Measurements from ENCODE around the gene NPC1. TPM values are rescaled to one million over a fixed set of nuclear protein-coding genes. Genes with fewer than 3 reads are reported as not detected.

NPC1 gene
- total RNA-seq, 1 donor from 2014 or later: 36.5 TPM

DNA sequence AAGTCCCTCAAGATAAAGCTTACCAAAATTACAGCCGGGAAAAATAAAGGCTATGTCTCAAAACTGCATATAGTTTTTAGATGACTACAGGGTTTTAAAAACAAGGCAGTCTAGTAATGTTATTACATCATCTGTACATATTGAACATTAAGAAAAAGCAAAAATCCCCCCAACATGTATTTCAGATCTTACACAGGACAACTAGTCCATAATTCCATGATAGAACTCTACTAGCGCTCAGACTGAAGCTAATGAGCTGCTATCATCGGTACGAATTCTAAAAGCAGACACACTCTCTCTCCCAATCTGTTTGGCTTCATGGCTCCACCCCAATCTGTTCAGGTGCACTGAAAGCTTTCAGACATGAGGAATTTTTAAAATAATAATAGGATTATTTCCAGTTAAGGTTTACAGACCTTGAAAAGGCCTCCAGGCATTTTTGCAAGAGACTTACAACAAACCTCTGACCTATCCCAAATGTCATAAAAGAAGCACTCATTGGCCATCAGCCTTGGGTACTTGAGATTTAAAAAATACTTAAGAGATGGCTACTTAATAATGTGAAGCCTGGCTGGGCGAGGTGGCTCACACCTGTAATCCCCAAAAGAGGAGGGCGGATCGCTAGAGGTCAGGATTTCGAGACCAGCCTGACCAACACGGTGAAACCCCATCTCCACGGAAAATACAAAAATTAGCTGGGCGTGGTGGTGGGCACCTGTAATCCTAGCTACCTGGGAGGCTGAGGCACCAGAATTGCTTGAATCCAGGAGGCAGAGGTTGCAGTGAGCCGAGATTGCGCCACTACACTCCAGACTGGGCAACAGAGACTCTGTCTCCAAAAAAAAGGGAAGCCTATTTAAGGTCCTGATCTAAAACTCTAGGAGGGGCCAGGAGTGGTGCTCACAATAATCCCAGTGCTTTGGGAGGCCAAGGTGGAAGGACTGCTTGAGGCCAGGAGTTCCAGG is 2.0 kb downstream of the NPC1 start:
- ATAC-seq (ENCODE audit: low read depth) (no peak), DNase-seq (no peak)
- peaks cover 38% of the 10 kb centered on the region for H3K4me1 Mint-ChIP-seq
- no peak overlapping the region for H3K27ac Mint-ChIP-seq
- ChIA-PET CTCF (interaction anchor here (0.6 kb wide), 1 partner anchor 68 kb away, joined by 3 read pairs; no protein-coding TSS in a partner anchor), POLR2A (interaction anchor here (1.6 kb wide), 1 partner anchor 80 kb away, joined by 9 read pairs; no protein-coding TSS in a partner anchor)
- peaks cover 16% of the 10 kb centered on the region for H3K36me3 Mint-ChIP-seq (ENCODE audit: low read depth)
- TF ChIP-seq, protein P1, sequence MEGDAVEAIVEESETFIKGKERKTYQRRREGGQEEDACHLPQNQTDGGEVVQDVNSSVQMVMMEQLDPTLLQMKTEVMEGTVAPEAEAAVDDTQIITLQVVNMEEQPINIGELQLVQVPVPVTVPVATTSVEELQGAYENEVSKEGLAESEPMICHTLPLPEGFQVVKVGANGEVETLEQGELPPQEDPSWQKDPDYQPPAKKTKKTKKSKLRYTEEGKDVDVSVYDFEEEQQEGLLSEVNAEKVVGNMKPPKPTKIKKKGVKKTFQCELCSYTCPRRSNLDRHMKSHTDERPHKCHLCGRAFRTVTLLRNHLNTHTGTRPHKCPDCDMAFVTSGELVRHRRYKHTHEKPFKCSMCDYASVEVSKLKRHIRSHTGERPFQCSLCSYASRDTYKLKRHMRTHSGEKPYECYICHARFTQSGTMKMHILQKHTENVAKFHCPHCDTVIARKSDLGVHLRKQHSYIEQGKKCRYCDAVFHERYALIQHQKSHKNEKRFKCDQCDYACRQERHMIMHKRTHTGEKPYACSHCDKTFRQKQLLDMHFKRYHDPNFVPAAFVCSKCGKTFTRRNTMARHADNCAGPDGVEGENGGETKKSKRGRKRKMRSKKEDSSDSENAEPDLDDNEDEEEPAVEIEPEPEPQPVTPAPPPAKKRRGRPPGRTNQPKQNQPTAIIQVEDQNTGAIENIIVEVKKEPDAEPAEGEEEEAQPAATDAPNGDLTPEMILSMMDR (IDR thresholded peaks at IDR 0.05): no peak
- H3K9me3 Mint-ChIP-seq: no peaks in the 10 kb centered on the region
- H3K27me3 Mint-ChIP-seq: no peaks in the 10 kb centered on the region
- H3K4me3 Mint-ChIP-seq: peak overlapping the region; percentile 5
- intact Hi-C loops (cut with micrococcal nuclease): no loop called here

DNA sequence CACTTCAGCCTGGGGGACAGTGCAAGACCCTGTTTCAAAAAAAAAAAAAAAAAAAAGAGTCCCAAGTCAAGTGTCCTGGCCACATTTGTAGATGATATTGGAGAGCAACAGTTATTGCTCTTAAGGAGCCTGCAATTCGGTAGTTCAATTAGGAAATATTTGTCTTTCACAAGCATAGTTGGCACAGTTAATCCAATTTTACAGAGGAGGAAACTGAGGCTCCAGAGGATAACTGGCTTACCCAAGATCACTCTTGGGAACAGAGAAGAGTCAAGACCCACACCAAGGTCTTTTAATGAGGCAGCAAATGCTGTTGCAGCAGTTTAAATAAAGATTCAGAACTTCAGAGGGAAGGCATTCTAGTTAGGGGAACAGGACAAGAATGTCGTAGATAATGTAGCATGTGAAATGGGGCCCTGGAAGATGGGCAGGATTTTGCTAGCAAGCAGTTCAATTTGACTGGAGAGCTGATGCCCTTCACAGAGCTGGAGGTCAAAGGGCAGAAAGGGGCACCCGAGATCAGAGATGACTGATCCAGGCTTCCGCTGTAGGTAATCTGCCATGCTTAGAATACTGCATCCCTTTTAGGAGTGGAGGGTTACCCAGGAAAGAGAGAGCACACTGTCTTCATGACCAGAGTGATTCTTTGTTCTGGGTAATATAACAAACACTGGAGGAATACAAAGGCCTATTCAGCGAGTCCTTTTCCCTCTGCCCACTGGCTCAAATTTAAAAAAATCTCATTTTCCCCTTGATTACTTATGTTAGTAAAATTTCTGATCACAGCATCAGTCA is 3.0 kb downstream of the NPC1 start:
- DNase-seq (no peak), ATAC-seq (ENCODE audit: low read depth) (no peak)
- no peaks in the 10 kb centered on the region for H3K9me3 Mint-ChIP-seq
- H3K4me3 Mint-ChIP-seq: no peak overlapping the region
- H3K27me3 Mint-ChIP-seq: no peaks in the 10 kb centered on the region
- peaks cover 20% of the 10 kb centered on the region for H3K36me3 Mint-ChIP-seq (ENCODE audit: low read depth)
- H3K4me1 Mint-ChIP-seq: peaks cover 46% of the 10 kb centered on the region
- ChIA-PET POLR2A (no interaction called here), CTCF (no interaction called here)
- H3K27ac Mint-ChIP-seq: no peak overlapping the region
- intact Hi-C loops (cut with micrococcal nuclease): no loop called here
- TF ChIP-seq, protein P1 (IDR thresholded peaks at IDR 0.05): no peak

DNA sequence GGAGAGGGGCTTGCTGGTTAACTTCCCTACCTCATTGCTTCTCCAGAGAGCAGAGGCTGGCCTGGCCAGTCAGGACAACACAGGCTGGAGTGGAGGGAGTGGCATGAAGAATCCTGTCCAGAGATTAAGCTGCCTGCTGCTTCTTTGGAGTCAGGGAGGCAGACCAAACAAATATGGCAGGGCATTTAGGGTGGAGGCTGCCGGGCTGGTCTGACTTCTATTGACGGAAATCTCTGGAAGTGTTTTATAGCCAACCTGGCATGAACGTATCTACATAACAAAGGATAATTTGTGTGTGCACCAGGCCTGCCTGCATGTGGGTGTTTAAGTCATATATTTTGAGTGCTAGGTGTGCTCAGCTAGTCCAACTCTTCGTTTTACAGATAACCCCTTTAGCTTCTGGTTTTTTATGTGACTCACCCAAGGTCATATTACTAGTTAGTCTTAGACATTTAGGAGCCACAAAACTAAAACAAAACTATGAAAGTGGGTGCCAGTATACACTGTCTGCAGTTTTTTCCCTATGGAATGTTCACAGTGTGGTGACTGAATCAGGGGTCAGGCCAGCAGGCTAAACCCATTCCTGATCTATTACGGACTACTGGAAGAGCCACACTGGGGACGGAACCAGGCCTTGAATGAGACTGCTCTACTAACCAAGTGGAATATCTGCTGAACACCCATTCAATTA is 5.5 kb downstream of the NPC1 start:
- H3K4me1 Mint-ChIP-seq: peaks cover 38% of the 10 kb centered on the region
- intact Hi-C loops (cut with micrococcal nuclease): no loop called here
- ChIA-PET POLR2A (no interaction called here), CTCF (interaction anchor here (1.4 kb wide), 1 partner anchor 65 kb away, joined by 3 read pairs; no protein-coding TSS in a partner anchor)
- H3K27ac Mint-ChIP-seq: no peak overlapping the region
- DNase-seq (no peak), ATAC-seq (ENCODE audit: low read depth) (no peak)
- TF ChIP-seq, protein P1 (IDR thresholded peaks at IDR 0.05): no peak
- no peak overlapping the region for H3K4me3 Mint-ChIP-seq
- peaks cover 25% of the 10 kb centered on the region for H3K36me3 Mint-ChIP-seq (ENCODE audit: low read depth)
- no peaks in the 10 kb centered on the region for H3K27me3 Mint-ChIP-seq
- no peaks in the 10 kb centered on the region for H3K9me3 Mint-ChIP-seq

DNA sequence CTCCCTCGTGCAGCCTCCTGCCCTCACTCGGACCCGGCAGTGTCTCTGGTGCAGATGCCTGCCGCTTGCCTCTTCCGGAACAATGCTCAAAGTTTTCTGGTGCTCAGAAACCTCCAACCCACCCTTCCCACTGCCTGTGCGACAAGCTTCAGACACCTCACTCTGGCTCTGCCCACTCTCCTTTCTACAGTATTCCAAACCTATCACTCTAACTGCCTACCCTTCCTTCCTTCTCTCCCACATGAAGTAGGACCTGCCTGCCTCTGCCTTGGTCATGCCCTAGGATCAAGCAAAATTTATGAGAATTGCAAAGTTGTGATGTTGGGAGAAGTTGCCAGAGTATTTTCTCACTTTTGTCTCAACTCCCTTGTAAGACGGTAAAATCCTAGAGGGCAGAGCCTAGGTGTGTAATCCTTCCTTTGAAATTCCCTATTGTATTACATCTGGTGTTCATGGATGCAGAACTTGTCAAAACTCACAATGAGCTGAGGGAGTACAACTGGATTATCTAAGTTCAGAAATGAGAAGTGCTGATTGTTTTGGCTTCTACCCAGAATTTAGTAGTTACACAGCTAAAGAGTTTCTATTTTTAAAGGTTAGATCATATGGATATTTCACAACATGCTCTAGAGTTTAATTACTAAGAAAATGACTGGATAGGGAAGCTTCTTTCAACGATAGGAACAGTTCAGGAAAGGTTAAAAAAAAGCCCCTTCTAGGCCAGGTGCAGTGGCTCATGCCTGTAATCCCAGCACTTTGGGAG is 7.2 kb downstream of the NPC1 start:
- peaks cover 34% of the 10 kb centered on the region for H3K4me1 Mint-ChIP-seq
- no peak for ATAC-seq (ENCODE audit: low read depth)
- H3K27ac Mint-ChIP-seq: no peak overlapping the region
- TF ChIP-seq, protein P1 (IDR thresholded peaks at IDR 0.05): no peak
- POLR2A ChIA-PET: no interaction called here
- CTCF ChIA-PET: interaction anchor here (1.5 kb wide), 1 partner anchor 64 kb away, joined by 4 read pairs; no protein-coding TSS in a partner anchor
- no peaks in the 10 kb centered on the region for H3K9me3 Mint-ChIP-seq
- DNase-seq: no peak
- H3K27me3 Mint-ChIP-seq: no peaks in the 10 kb centered on the region
- intact Hi-C loops (cut with micrococcal nuclease): no loop called here
- H3K4me3 Mint-ChIP-seq: no peak overlapping the region
- H3K36me3 Mint-ChIP-seq (ENCODE audit: low read depth): peaks cover 30% of the 10 kb centered on the region

All from activated B cell treated with CpG ODN at 0.5 μM for 24 hours (primary cell).